Stimulated activated CD4-positive, alpha-beta T cell treated with anti-CD3 and anti-CD28 coated beads, Interleukin-1b, Interleukin-23, amount 100 ng/mL, for 4 hours (primary cell): ENCODE data around the gene STRAP.
"Not testable (repeated sequence)": the region's sequence is repeated elsewhere in the genome, so short reads cannot be mapped to it uniquely, and the experiment has no call there.

Experiments
- DNase-seq, 2 donors: peaks; one replicate each; pipeline ENCODE4 v3.0.0-alpha.2; 2020; ENCODE audit warnings: low read depth in 2 of 2

The STRAP gene

GRCh38 chr12:15868186-15868585, 14.0 kb upstream of the STRAP start:
- DNase-seq: no peak

- DNase-seq: no peak
These were observed 8.6 kb upstream of the STRAP start for GRCh38 chr12:15873556-15873955.

- not testable (repeated sequence) for DNase-seq
These were observed 7.5 kb upstream of the STRAP start for GRCh38 chr12:15874556-15875145.

GRCh38 chr12:15875863-15876262, 6.3 kb upstream of the STRAP start:
- DNase-seq: no peak

- DNase-seq: no peak
These were observed 2.8 kb upstream of the STRAP start for GRCh38 chr12:15879413-15879812.

- DNase-seq: no peak
These were observed 1.5 kb upstream of the STRAP start for GRCh38 chr12:15880721-15881120.

GRCh38 chr12:15883536-15883935, 1.3 kb downstream of the STRAP start:
- DNase-seq: no peak

GRCh38 chr12:15886372-15887042, 4.3 kb downstream of the STRAP start:
- DNase-seq: no peak

- no peak for DNase-seq
These were observed 5.0 kb downstream of the STRAP start for GRCh38 chr12:15887043-15887817.

- no peak for DNase-seq
These were observed 10.6 kb downstream of the STRAP start for GRCh38 chr12:15892645-15893259.

- no peak for DNase-seq
These were observed 11.1 kb downstream of the STRAP start for GRCh38 chr12:15893260-15893659.

GRCh38 chr12:15896867-15897266, 14.7 kb downstream of the STRAP start:
- DNase-seq: no peak

GRCh38 chr12:15897433-15897832, 15.2 kb downstream of the STRAP start:
- DNase-seq: no peak

GRCh38 chr12:15899282-15899870, 17.2 kb downstream of the STRAP start:
- no peak for DNase-seq

- no peak for DNase-seq
These were observed 22.3 kb downstream of the STRAP start for GRCh38 chr12:15904378-15904920.

GRCh38 chr12:15910468-15910863, 28.3 kb downstream of the STRAP start:
- DNase-seq: no peak

GRCh38 chr12:15910864-15911721, 28.9 kb downstream of the STRAP start, which contains the start of gene DERA:
Gene DERA, plus strand, starts transcription at chr12:15911332. Its CDS starts 52 bp downstream, at chr12:15911384.
- DNase-seq: peak; percentile 29 to 56

GRCh38 chr12:15911931-15912330, 29.7 kb downstream of the STRAP start:
- DNase-seq: not testable (repeated sequence)

GRCh38 chr12:15914131-15914530, 31.9 kb downstream of the STRAP start:
- DNase-seq: not testable (repeated sequence)

- DNase-seq: no peak
These were observed 35.9 kb downstream of the STRAP start for GRCh38 chr12:15918066-15918465.

- DNase-seq: no peak
These were observed 37.2 kb downstream of the STRAP start for GRCh38 chr12:15919418-15919817.
